GM21619 (cell line): ENCODE results near the gene CACNB3.

Experiments used
- ATAC-seq: cut with Tn5 transposase; IDR thresholded peaks from one replicate; pipeline ENCODE4 v1.9.1; 2021; ENCODE audit not compliant: unreplicated experiment

Gene CACNB3

DNA sequence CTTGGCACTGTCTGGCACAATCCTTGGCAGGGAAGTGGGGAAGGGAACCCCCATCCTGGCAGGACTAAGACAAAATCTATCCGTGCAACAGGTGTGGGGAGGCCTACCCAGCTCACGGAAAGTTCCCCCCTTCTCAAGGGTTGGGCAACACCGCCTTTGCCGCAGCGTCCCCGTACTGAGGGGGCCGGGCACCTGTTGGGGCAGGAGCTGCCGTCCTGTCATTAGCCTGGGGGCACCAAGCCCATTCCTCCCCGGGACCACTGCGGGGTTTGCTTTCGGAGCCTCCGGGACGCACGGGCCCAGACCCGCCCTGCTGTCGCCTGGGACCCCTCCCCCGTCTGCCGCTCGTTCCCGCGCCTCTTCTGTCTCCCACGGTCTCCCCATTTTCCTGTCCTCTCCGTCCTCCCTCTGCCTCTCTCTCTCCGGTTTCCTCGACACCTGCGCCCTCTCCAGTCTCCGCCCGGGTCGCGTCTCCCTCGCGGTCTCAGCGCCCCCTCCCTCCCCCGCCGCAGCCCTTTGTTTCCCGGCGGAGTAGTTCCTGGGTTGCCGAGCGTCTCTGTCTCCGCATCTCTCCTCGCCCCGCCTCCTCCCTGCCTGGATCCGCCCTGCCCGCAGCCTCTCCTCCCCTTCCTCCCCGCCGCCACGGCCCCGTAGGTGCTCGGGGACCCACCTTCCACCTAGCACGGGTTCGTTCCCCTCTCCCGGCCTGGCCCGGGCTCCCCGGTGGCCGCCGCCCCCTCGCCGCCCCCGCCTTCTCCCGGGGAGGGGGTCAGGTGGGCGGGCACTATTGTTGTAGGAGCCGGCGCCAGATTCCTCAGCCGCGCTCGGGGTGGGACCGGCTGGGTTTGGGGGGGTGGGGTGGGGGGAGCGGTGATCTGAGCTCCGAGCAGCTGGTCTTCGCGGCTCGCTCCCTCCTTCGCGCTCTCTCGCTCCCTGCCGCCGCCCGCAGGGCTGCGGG lies at the start of gene CACNB3:
CACNB3 (plus strand) TSS at position 624 of the 958 bp plus-strand sequence. CDS start 434 bp downstream, outside the sequence.
- no peak for ATAC-seq

GRCh38 chr12:48768736-48769135 lies 49.6 kb upstream of the CACNB3 start:
- ATAC-seq: no peak

DNA sequence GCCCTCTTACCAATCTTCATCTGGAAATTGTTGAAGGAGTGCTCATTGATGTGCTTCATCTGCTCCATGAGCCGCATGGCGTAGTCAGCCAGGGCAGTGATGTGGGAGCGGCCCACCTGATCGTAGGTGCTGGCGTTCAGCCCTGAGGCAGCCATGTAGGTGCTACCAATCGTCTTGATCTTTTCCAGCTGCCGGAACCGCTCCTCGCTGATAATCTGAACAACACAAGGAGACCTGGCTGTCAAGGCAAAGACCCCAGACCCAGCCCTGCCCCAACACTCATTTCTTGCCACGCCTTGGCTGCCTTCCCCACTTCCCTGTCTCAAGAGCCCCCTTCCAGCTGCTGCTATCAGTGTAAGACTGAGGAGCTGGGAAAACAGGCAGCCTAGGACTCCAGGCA lies 47.5 kb upstream of the CACNB3 start:
- no peak for ATAC-seq

GRCh38 chr12:48771588-48772112 lies 46.6 kb upstream of the CACNB3 start:
- no peak for ATAC-seq

- no peak for ATAC-seq
Measured at GRCh38 chr12:48773686-48774085, 44.6 kb upstream of the CACNB3 start.

DNA sequence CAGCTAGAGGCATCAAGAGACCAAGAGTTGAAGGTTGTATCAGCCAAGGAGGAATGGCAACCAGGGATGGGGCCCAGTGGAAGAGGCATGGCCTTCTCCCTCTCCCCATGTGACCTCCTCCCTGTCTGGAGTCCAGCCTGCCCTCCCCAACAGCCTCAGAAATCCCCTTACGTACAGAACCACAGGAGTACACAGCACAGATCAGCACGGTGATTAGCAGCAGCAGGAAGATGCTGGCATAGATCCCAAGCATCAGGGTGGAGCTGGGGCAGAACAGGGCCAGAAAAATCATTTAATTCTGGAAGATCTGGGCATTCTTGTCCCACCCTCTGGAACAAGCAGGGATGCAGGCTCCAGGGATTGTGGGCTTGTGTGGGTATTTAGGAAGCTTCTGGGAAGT lies 43.8 kb upstream of the CACNB3 start:
- no peak for ATAC-seq

DNA sequence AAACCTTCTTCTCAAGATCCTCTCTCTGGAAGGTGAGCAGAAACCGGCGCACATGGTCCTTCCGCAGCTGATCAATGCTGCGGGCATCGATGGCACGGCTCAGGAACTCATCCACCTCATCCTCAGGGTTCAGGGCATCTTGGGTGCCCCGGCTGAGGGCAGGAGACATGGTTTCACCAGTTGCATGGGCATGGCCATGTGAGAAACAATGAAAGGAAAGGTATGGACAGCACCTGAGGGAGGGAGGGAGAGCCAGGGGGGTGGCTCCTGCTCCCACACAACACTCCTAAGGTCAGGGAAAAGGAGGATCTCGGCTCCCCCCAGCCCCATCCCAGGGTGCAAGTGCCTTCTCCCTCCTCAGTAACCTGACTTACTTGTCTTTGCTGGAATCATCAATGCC lies 43.0 kb upstream of the CACNB3 start:
- no peak for ATAC-seq

- ATAC-seq: no peak
Measured at GRCh38 chr12:48775991-48776649, 42.2 kb upstream of the CACNB3 start.

GRCh38 chr12:48776956-48777355 lies 41.3 kb upstream of the CACNB3 start:
- no peak for ATAC-seq

- no peak for ATAC-seq
Measured at GRCh38 chr12:48777501-48778400, 40.5 kb upstream of the CACNB3 start.

DNA sequence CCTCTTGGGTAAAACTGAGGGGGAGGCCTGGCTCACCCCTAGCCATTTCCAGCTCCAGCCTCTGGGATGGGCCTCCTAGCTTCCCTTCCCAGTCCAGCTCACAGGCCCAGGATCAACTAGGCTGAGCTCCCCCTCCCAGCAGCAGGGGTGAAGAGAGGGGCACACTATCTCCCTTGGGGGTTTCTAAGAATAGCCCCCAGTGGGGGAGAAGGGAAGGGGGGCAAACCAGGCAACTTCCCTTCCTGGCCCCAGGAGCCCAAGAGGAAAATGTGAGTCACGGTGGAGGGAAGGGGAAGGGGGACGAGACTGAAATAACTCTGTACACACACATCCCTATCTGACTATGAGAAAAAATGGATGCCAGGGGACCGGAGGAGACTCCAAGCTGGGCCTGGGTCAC lies 38.4 kb upstream of the CACNB3 start:
- ATAC-seq: no peak

DNA sequence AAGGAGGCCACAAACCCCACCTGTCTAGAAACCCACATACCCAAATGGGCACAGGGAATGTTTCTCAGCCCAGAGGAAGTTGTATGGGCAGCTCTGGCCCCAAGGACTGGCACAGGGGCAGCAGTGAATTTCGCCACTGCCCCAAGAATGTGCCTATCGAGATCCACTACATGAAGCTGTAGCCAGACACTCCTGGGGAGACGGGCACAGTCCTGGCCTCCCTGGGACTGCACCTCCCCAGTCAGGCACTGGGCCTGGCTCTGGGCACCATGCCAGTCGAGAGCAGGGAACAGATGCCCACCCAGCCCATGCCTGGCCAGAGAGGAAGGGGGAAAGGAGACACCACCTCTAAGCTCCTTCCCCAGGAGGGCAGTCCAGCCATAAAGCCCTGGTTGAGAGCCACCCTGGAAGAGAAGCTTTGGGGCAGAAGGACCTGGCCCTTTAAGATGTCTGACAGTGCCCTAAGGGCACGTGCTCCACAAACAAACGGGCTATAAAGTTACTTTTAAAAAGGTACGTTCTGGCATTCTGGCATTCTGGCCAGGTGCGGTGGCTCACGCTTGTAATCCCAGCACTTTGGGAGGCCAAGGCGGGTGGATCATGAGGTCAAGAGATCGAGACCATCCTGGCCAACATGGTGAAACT lies 37.8 kb upstream of the CACNB3 start:
- ATAC-seq: no peak

DNA sequence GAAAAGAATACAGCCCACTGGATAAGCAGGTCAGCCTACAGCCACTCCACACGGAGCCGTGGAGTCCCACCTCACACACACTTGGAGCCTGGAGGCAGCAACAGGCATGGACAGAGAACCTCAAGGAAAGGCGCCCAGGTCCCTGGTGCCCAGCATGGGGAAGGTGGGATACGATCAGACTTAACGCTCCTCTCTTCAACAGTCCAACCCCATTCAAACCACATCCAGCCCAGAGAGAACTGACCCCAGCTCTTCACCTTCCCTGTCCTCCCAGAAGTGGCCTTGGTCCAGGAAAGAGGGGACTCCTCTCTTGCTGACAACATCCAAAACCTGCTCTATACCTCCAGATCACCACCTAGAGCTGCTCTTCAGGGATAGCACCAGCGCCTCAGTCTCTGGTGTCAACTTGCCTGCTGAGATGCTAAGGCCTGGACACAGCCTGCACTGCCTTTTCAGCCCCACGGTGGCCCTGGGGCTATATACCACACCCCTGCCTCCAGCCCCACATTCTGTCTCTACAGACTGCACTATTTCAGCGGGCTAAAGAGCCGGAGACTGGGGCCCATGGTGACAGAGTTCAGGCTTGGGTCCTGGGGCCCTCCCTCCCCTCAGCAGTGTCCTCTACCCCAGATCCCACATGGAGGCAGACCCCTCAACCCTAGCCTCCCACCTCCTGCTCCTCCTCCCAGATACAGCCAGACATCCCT lies 36.4 kb upstream of the CACNB3 start:
- ATAC-seq: no peak

DNA sequence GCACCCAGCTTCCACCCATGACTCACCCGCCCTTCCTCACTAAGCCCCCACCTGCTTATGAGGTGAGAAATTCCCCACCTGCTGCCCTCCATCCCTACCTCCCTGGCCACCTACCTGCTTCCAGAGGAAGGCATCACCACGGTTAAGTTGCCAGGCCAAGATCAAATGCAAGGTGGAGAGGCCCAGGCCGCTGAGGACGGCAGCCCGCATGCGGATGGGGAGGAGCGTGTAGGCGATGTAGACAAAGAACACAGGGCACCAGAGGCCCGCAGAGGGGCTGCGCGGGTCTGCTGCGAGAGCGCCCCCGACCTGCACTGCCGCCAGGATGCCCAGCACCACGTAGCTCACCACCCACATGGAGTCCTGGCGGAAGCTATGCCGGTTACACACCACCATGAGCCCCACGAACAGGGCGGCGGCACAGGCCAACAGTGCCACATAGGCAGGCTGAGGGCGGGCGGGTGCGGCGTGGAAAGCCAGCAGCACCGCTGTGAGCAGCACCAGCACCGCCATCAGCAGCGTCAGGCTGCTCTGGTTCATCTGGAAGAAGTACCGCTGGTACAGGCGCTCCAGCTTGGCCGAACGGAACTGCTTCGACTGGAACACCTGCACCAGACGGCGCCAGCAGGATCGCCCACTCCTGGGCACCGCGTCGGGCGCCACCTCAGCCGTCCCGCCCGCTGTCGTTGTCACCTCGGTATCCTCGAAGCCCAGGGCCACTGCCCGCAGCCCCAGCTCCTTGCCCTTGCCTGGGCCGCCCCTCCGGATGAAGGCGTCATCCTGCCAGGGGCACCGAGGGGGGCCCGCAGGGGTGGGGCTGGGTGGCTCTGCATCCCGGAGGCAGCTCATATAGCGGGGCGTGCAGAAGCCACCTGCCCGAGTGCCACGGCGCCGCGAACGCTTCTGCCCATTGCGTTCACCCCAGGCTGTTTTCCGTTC lies 35.6 kb upstream of the CACNB3 start:
- no peak for ATAC-seq

DNA sequence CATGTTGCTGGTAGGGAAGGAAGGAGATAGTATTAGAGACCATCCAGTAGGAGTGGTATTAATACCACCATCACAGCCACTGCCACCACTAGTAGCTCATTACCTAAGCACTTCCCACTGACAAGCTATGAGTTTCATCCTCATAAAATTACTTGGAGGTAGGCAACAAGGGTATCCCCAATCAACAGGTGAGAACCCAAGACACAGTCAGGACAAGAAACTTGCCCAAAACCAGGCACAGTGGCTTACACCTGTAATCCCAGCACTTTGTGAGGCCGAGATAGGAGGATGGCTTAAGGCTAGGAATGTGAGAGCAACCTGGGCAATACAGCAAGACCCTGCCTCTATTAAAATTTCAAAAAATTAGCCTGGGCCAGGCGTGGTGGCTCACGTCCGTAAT lies 34.9 kb upstream of the CACNB3 start:
- ATAC-seq: no peak

DNA sequence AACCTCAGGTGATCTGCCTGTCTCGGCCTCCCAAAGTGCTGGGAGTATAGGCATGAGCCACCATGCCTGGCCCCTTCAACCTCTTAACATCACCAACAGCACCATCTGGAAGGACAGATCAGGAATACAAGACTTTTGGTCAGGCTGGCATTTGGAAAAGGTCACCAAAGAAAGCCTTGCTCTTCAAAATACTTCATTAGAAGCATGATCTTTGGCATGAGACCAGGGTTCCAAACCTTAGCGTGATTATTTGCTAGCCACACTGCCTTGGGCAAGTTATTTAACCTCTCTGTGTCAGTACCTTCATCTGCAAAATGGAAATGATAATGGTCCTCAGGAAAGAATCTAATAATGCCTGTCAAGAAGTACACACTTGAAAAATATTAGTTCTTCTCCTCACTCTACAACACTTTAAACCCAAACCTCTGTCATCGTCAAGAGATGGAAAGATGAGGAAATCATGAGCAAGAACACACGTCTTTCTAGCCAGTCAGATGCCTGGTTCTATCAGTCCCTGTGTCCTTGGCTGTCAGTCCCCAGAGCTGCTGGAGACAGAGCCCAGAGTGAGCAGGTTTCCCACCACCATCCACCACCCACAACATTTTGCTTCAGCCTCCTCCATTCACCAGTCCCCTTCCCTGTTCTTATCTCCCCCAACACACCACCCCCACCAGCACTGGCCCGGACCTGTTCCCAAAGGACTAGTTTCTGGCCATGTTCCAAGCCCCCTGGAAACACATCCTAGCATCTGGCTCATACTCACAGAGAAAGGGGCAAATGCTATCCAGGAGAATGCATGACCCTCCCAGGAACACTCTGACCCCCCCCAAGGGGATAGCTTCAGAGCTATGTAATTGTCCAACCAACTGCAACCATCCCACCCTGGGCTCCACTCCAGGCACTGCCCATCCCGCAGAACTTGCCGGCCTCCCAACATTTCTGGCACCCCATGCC lies 31.4 kb upstream of the CACNB3 start:
- ATAC-seq: no peak

- no peak for ATAC-seq
Measured at GRCh38 chr12:48787791-48788523, 30.3 kb upstream of the CACNB3 start.
